ENCODE results near the gene CMTM1. TPM values are rescaled to one million over a fixed set of nuclear protein-coding genes. Genes with fewer than 3 reads are reported as not detected.

Gene CMTM1, protein sequence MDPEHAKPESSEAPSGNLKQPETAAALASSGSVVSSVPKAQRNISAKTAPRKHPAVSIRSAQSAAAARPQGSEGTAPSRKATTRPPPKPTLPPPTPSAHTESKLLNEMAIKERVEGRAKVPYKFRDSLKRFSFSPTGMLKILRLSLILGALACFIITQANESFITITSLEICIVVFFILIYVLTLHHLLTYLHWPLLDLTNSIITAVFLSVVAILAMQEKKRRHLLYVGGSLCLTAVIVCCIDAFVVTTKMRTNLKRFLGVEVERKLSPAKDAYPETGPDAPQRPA
- total RNA-seq = 14.5 and 17.9 TPM in 2 replicates

DNA sequence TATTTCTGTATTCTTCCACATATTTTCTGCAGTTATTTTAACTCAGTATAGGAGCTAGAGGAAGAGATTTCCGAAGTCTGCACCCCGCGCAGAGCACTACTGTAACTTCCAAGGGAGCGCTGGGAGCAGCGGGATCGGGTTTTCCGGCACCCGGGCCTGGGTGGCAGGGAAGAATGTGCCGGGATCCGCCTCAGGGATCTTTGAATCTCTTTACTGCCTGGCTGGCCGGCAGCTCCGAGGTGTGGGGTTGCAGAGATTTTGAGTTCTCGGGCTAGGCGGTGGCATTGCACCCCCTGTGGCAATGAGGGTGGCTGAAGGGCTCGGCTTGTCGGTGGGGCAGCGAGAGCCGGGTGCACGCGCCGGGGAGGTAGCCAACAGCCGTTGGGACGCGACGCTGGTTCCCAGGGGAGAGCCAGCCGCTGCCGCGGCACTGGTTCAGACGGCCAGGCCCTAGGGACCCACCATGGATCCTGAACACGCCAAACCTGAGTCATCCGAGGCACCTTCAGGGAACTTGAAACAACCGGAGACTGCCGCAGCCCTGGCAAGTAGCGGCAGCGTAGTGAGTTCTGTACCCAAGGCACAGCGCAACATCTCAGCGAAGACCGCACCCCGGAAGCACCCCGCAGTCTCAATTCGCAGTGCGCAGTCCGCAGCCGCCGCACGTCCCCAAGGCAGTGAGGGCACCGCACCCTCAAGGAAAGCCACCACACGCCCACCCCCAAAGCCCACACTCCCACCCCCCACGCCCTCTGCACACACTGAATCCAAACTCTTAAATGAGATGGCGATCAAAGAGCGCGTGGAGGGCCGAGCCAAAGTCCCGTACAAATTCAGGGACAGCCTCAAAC is at the start of gene CMTM1:
TSS of gene CMTM1 (plus strand) at position 389 of the 851 bp plus-strand sequence. CDS start at position 464, 75 bp downstream.
- intact Hi-C loops (cut with micrococcal nuclease) = no loop called here

- intact Hi-C loops (cut with micrococcal nuclease) = loop anchor here (1.0 to 2.0 kb wide), 4 partner anchors 8 to 110 kb away; no protein-coding TSS in a partner anchor
Measured at GRCh38 chr16:66516509-66516807, 49.8 kb upstream of the CMTM1 start.

DNA sequence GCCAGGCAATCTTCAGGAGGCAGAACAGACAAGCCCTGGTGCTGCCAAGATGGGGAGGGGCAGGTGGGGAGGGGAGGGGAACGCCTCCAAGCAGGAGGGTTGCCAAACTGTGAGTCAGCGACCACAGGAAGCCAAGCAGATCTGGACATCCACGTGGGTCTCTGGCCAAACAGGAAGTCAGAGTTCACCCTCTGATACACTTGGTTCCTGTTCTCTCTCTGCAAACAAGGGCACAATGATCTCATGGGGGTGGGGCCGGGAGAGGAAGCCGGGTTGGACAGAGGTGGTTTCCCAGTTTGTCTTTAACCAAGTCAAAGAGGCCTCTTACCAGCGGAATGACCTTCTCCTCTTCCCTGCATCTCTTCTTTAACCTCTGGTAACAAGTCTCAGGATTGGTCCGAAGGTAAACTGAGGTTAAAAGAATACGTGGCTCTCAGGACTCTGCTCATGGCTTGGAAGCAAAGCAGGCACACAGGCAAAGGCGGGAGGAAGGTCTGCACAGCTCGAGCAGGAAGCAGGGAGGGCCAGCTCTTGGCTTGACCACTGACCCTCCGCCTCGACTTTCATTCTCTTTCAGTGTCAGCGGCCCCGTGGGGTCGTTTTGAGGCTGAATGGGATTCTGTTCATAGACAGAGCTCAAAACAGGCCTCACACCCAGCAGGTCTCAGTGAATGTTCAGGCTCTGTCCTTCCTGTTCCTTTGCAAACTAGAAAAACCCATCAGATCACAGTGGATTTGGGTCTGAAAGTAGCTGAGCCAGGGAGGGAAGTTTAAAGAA is 49.2 kb upstream of the CMTM1 start:
- intact Hi-C loops (cut with micrococcal nuclease) = loop anchor here (1.0 to 2.0 kb wide), 4 partner anchors 7 to 110 kb away; no protein-coding TSS in a partner anchor

- intact Hi-C loops (cut with micrococcal nuclease) = loop anchor here (2.0 kb wide), 2 partner anchors 39 to 111 kb away; no protein-coding TSS in a partner anchor
Measured at GRCh38 chr16:66517586-66518263, 48.5 kb upstream of the CMTM1 start.

- intact Hi-C loops (cut with micrococcal nuclease) = loop anchor here (5.0 kb wide), 1 partner anchor 353 kb away; no protein-coding TSS in a partner anchor
Measured at GRCh38 chr16:66519482-66520373, 46.5 kb upstream of the CMTM1 start.

DNA sequence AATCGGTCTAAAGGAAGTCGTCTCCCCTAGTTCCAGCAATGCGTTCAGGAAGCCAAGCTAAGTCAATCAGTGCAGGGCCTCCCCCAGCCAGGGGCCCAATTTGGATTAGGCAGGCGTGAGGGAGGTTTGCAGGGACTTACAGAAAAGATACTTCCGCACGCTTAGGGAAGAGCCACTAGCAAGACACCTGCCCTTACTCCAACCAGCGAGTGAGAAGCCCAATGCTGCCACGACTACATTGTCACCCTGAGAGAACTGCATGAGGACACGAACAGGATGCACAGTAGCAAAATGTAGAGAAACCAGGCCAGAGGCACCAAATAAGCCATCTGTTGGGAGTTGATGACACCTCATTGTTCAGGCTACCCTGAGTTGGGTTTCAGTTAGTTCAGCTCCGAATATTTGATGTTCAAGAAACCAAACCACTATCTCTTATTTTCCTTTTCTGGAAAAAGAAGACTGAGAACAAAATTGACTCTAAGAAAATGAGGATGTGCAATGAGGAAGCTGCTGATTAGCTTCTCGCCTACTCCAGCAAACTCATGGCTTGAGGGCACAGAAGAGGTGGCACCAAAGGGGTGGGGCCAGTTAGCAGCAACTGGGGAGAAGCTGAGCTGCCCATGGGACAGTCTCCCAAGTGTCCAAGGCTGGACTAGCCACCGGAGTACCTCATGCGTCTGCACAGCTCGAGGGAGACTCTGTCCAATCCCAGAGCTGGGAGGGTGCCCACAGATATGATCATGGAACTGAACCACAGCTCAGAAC is 45.7 kb upstream of the CMTM1 start:
- intact Hi-C loops (cut with micrococcal nuclease) = loop anchor here (5.0 kb wide), 1 partner anchor 352 kb away; no protein-coding TSS in a partner anchor

DNA sequence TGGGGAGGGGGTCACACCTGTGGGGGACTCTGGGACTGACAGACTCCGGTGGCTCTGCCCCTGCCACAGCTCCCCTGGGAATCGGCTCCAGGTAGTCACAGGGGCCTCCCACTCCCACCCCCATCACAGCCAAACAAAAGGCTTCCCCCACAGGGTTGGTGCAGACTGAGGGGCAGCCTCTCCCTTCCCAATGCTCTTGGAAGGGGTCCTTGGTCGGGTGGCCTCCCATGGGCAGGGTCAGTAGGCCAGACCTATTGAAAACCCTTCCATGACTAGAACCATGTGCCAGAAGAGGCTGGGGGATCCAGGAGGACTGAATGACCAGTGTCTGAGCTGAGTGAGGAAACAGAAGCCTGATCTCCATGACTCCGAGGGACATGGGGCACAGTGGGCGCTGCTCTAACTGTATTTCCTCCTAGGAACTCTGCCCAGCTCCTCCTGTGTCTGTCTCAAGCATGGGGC is 45.0 kb upstream of the CMTM1 start:
- intact Hi-C loops (cut with micrococcal nuclease) = loop anchor here (5.0 kb wide), 1 partner anchor 351 kb away; no protein-coding TSS in a partner anchor

DNA sequence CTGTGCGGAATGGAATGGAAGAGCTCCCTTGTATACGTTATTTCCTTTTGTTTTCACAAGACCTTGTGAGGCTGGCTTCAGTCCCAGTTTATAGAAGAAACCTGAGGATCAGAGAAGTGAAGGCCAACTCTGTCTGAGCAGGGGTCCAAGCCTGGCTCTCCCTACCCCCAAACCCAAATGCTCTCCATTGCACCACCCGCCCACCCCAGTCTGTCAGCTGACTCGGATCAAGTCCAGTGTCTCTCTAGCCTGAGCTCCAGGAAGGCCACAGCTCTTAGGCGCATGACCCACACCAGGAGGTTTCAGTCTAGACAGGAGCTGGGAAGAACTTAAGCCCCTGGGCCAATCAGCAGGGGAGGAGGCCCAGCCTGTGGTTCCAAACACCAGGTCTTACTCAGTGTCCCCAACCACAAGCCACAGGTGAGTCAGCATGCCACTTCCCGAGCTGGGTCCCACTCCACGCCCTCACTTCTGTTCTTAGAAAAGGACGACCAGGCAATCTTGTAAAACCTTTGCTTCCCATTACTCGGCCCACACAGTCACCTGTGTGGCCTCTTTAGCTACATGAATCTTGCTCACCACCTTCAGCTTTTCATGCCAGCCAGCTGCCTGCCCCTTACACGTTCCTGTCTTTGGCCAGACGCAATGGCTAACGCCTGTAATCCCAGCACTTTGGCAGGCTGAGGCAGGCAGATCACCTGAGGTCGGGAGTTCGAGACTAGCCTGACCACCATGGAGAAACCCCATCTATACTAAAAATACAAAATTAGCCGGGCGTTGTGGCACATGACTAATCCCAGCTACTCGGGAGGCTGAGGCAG is 44.1 kb upstream of the CMTM1 start:
- intact Hi-C loops (cut with micrococcal nuclease) = loop anchor here (1.0 to 5.0 kb wide), 3 partner anchors 30 to 350 kb away; partner anchors contain the start of genes CKLF and CMTM3

- intact Hi-C loops (cut with micrococcal nuclease) = loop anchor here (1.0 to 5.0 kb wide), 3 partner anchors 29 to 349 kb away; partner anchors contain the start of genes CKLF and CMTM3
Measured at GRCh38 chr16:66522816-66523590, 43.2 kb upstream of the CMTM1 start.

- intact Hi-C loops (cut with micrococcal nuclease) = loop anchor here (1.0 to 5.0 kb wide), 5 partner anchors 8 to 348 kb away; no protein-coding TSS in a partner anchor
Measured at GRCh38 chr16:66523861-66524354, 42.3 kb upstream of the CMTM1 start.

GRCh38 chr16:66524601-66525164 is 41.6 kb upstream of the CMTM1 start:
- intact Hi-C loops (cut with micrococcal nuclease) = loop anchor here (1.0 to 5.0 kb wide), 5 partner anchors 8 to 348 kb away; no protein-coding TSS in a partner anchor

DNA sequence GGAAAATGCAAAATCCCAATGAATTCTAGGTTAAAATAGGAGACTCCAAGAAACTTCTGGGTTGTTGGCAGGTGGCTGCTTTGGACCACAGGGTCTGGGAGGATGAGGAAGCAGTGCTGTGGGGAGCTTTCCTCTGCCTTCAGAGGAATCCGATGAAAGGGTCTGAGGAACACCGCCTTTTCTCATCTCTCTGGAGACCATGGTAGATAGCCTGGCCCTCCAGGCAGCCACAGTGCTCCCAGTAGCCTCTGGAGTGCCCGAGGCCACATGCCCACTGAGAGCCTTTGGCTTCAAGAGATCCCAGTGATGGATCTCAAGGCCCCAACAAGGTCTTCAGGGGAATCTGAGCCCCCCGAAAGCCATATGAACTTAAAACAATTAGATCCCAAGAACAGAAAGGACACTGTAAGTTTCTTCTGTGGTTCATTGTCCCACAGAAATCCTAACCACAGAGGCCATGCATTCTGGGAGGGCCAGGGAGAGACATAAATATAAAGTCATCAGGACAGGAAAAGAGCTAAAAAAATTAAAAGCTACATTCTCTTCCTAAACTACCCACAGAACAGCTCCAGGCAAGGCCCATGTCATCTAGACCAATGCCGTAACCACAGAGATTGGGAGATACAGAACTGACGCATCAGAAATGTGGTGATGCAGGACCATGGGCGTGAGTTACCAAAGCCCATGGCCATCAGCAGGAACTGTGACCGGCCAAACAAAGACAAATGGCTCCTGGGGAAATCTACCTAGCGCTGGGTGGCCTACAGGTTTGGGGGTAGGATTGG is 40.7 kb upstream of the CMTM1 start:
- intact Hi-C loops (cut with micrococcal nuclease) = loop anchor here (2.0 kb wide), 1 partner anchor 23 kb away; no protein-coding TSS in a partner anchor

GRCh38 chr16:66528294-66528693 is 37.9 kb upstream of the CMTM1 start:
- intact Hi-C loops (cut with micrococcal nuclease) = no loop called here

DNA sequence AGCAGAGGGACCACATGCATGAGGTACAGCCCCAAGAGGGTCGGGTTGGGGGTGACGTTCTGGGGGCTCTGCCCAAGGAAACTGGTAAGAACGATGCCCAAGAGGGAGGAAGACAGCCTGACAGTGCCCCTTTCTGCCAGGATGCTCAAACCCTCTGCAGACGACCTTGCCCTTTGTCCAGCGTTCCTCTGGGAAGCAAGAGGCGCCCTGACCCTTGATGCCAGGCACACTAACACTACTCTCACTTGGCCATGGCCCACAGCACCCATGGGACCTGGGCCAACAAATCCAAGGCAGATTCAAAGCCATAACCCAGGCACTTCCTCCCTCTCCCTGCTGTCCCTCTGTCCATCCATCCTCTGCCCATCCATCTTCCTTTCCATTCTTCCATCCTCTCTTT is 36.8 kb upstream of the CMTM1 start:
- intact Hi-C loops (cut with micrococcal nuclease) = no loop called here

DNA sequence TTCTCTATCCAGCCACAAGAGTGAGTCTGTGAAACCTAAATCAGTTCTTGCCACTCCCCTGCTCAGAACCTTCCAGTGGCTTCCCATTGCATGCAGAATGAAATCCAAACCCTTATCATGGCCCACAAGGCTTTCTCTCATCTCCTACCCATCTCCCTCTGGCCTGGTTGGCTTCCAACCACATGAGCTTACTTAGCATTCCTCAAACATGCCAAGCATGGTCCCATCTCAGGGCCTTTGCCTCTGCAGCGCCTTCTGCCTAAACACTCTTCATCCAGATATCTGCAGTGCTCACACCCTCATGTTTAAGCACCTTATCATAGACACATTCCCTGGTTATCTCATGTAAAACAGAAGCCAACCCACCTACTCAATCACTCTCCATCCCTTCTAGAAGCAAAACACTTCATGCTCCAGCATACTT is 31.9 kb upstream of the CMTM1 start:
- intact Hi-C loops (cut with micrococcal nuclease) = no loop called here
